ENCODE data around the gene C11orf65.

Gene C11orf65

GRCh38 chr11:108467091-108467823, at the start of gene C11orf65:
Gene C11orf65, minus strand, starts transcription at chr11:108467529. Its CDS starts 5,970 bp downstream, at chr11:108461559.
- Histone ChIP-seq H3K36me3 (ENCODE audit: insufficient read depth, low read length) (no peaks in the 10 kb centered on the region), H3K79me2 (ENCODE audit: control insufficient read depth, insufficient read depth, low read length, unreplicated experiment) (no peaks in the 10 kb centered on the region), H2AFZ (ENCODE audit: low read length, unreplicated experiment) (peak within 1 kb of the TSS; percentile 97), H3K4me3 (ENCODE audit: low read depth, low read length) (peak within 1 kb of the TSS; percentile 80), H3K4me1 (ENCODE audit: control insufficient read depth, insufficient read depth, low read length, unreplicated experiment) (no peaks in the 10 kb centered on the region), H3K27ac (ENCODE audit: low read depth, low read length) (peak within 1 kb of the TSS; percentile 90), H3K27me3 (ENCODE audit: insufficient read depth, low read length) (no peaks in the 10 kb centered on the region)

GRCh38 chr11:108516125-108516524, 48.8 kb upstream of the C11orf65 start:
- peaks cover 10% of the 10 kb centered on the region for H3K4me1 ChIP-seq (ENCODE audit: control insufficient read depth, insufficient read depth, low read length, unreplicated experiment)
- H3K4me3 ChIP-seq (ENCODE audit: low read depth, low read length): no peak overlapping the region
- no peak overlapping the region for H3K27ac ChIP-seq (ENCODE audit: low read depth, low read length)
- H3K36me3 ChIP-seq (ENCODE audit: insufficient read depth, low read length): no peaks in the 10 kb centered on the region
- H2AFZ ChIP-seq (ENCODE audit: low read length, unreplicated experiment): no peak overlapping the region
- H3K79me2 ChIP-seq (ENCODE audit: control insufficient read depth, insufficient read depth, low read length, unreplicated experiment): no peaks in the 10 kb centered on the region
- H3K27me3 ChIP-seq (ENCODE audit: insufficient read depth, low read length): no peaks in the 10 kb centered on the region

GRCh38 chr11:108512708-108513107, 45.4 kb upstream of the C11orf65 start:
- peaks cover 10% of the 10 kb centered on the region for H3K4me1 ChIP-seq (ENCODE audit: control insufficient read depth, insufficient read depth, low read length, unreplicated experiment)
- no peak overlapping the region for H2AFZ ChIP-seq (ENCODE audit: low read length, unreplicated experiment)
- no peaks in the 10 kb centered on the region for H3K36me3 ChIP-seq (ENCODE audit: insufficient read depth, low read length)
- no peaks in the 10 kb centered on the region for H3K79me2 ChIP-seq (ENCODE audit: control insufficient read depth, insufficient read depth, low read length, unreplicated experiment)
- no peak overlapping the region for H3K27ac ChIP-seq (ENCODE audit: low read depth, low read length)
- H3K4me3 ChIP-seq (ENCODE audit: low read depth, low read length): no peak overlapping the region
- H3K27me3 ChIP-seq (ENCODE audit: insufficient read depth, low read length): no peaks in the 10 kb centered on the region

- peaks cover 10% of the 10 kb centered on the region for H3K4me1 ChIP-seq (ENCODE audit: control insufficient read depth, insufficient read depth, low read length, unreplicated experiment)
- no peak overlapping the region for H3K4me3 ChIP-seq (ENCODE audit: low read depth, low read length)
- no peaks in the 10 kb centered on the region for H3K79me2 ChIP-seq (ENCODE audit: control insufficient read depth, insufficient read depth, low read length, unreplicated experiment)
- no peaks in the 10 kb centered on the region for H3K36me3 ChIP-seq (ENCODE audit: insufficient read depth, low read length)
- H3K27me3 ChIP-seq (ENCODE audit: insufficient read depth, low read length): no peaks in the 10 kb centered on the region
- H2AFZ ChIP-seq (ENCODE audit: low read length, unreplicated experiment): no peak overlapping the region
- no peak overlapping the region for H3K27ac ChIP-seq (ENCODE audit: low read depth, low read length)
Observed at GRCh38 chr11:108511851-108512474, 44.6 kb upstream of the C11orf65 start.

- H3K4me1 ChIP-seq (ENCODE audit: control insufficient read depth, insufficient read depth, low read length, unreplicated experiment): peaks cover 10% of the 10 kb centered on the region
- H3K27ac ChIP-seq (ENCODE audit: low read depth, low read length): no peak overlapping the region
- no peak overlapping the region for H3K4me3 ChIP-seq (ENCODE audit: low read depth, low read length)
- H3K36me3 ChIP-seq (ENCODE audit: insufficient read depth, low read length): no peaks in the 10 kb centered on the region
- no peaks in the 10 kb centered on the region for H3K79me2 ChIP-seq (ENCODE audit: control insufficient read depth, insufficient read depth, low read length, unreplicated experiment)
- H2AFZ ChIP-seq (ENCODE audit: low read length, unreplicated experiment): no peak overlapping the region
- H3K27me3 ChIP-seq (ENCODE audit: insufficient read depth, low read length): no peaks in the 10 kb centered on the region
Observed at GRCh38 chr11:108508653-108509593, 41.6 kb upstream of the C11orf65 start.

GRCh38 chr11:108501396-108501795, 34.1 kb upstream of the C11orf65 start:
- no peaks in the 10 kb centered on the region for H3K27me3 ChIP-seq (ENCODE audit: insufficient read depth, low read length)
- no peak overlapping the region for H2AFZ ChIP-seq (ENCODE audit: low read length, unreplicated experiment)
- H3K4me3 ChIP-seq (ENCODE audit: low read depth, low read length): no peak overlapping the region
- no peaks in the 10 kb centered on the region for H3K36me3 ChIP-seq (ENCODE audit: insufficient read depth, low read length)
- peaks cover 6% of the 10 kb centered on the region for H3K4me1 ChIP-seq (ENCODE audit: control insufficient read depth, insufficient read depth, low read length, unreplicated experiment)
- peaks cover 11% of the 10 kb centered on the region for H3K79me2 ChIP-seq (ENCODE audit: control insufficient read depth, insufficient read depth, low read length, unreplicated experiment)
- no peak overlapping the region for H3K27ac ChIP-seq (ENCODE audit: low read depth, low read length)

- Histone ChIP-seq H2AFZ (ENCODE audit: low read length, unreplicated experiment) (no peak overlapping the region), H3K27ac (ENCODE audit: low read depth, low read length) (no peak overlapping the region), H3K4me1 (ENCODE audit: control insufficient read depth, insufficient read depth, low read length, unreplicated experiment) (peaks cover 11% of the 10 kb centered on the region), H3K36me3 (ENCODE audit: insufficient read depth, low read length) (no peaks in the 10 kb centered on the region), H3K27me3 (ENCODE audit: insufficient read depth, low read length) (no peaks in the 10 kb centered on the region), H3K79me2 (ENCODE audit: control insufficient read depth, insufficient read depth, low read length, unreplicated experiment) (peaks cover 16% of the 10 kb centered on the region), H3K4me3 (ENCODE audit: low read depth, low read length) (no peak overlapping the region)
Observed at GRCh38 chr11:108500721-108501120, 33.4 kb upstream of the C11orf65 start.

- peaks cover 13% of the 10 kb centered on the region for H3K4me1 ChIP-seq (ENCODE audit: control insufficient read depth, insufficient read depth, low read length, unreplicated experiment)
- no peaks in the 10 kb centered on the region for H3K27me3 ChIP-seq (ENCODE audit: insufficient read depth, low read length)
- H3K27ac ChIP-seq (ENCODE audit: low read depth, low read length): no peak overlapping the region
- H2AFZ ChIP-seq (ENCODE audit: low read length, unreplicated experiment): no peak overlapping the region
- peaks cover 19% of the 10 kb centered on the region for H3K79me2 ChIP-seq (ENCODE audit: control insufficient read depth, insufficient read depth, low read length, unreplicated experiment)
- H3K36me3 ChIP-seq (ENCODE audit: insufficient read depth, low read length): no peaks in the 10 kb centered on the region
- H3K4me3 ChIP-seq (ENCODE audit: low read depth, low read length): no peak overlapping the region
Observed at GRCh38 chr11:108500169-108500568, 32.8 kb upstream of the C11orf65 start.

GRCh38 chr11:108498816-108499408, 31.6 kb upstream of the C11orf65 start:
- H2AFZ ChIP-seq (ENCODE audit: low read length, unreplicated experiment): peak overlapping the region; percentile 79

More at GRCh38 chr11:108498816-108499408, 31.6 kb upstream of the C11orf65 start:
- Histone ChIP-seq H3K27me3 (ENCODE audit: insufficient read depth, low read length) (no peaks in the 10 kb centered on the region), H3K27ac (ENCODE audit: low read depth, low read length) (peak overlapping the region; percentile 90), H3K4me1 (ENCODE audit: control insufficient read depth, insufficient read depth, low read length, unreplicated experiment) (peaks cover 13% of the 10 kb centered on the region), H3K79me2 (ENCODE audit: control insufficient read depth, insufficient read depth, low read length, unreplicated experiment) (peaks cover 31% of the 10 kb centered on the region), H3K36me3 (ENCODE audit: insufficient read depth, low read length) (no peaks in the 10 kb centered on the region), H3K4me3 (ENCODE audit: low read depth, low read length) (peak overlapping the region; percentile 83)

All from ACC112 (cell line).